ENCODE measurements around the gene PDE4C.

- no peak for TF ChIP-seq MAX (IDR thresholded peaks at IDR 0.05; ENCODE audit: low read depth, low read length)
- no peak for TF ChIP-seq CTCF (IDR thresholded peaks at IDR 0.05; ENCODE audit: low read depth, low read length)
Observed at GRCh38 chr19:18226956-18227780, 930 bp upstream of the PDE4C start.
